Osteocyte (in vitro differentiated cells): ENCODE measurements around the gene BACH2. TPM values are rescaled to one million over a fixed set of nuclear protein-coding genes. Genes with fewer than 3 reads are reported as not detected.

Source experiments
- DNase-seq: peaks from one replicate; pipeline ENCODE4 v3.0.0; 2021; ENCODE audit warnings: mixed read lengths; ENCODE audit not compliant: unreplicated experiment; ENCODE audit errors: extremely low spot score
- H3K27ac Mint-ChIP-seq: one replicate; pipeline ENCODE4 v1.8.0; 2021; ENCODE audit warnings: mild to moderate bottlenecking, mixed read lengths; ENCODE audit not compliant: unreplicated experiment
- H3K27me3 Mint-ChIP-seq: one replicate; pipeline ENCODE4 v1.8.0; 2021; ENCODE audit warnings: mixed read lengths; ENCODE audit not compliant: unreplicated experiment
- H3K36me3 Mint-ChIP-seq: one replicate; pipeline ENCODE4 v1.8.0; 2021; ENCODE audit warnings: mixed read lengths; ENCODE audit not compliant: unreplicated experiment
- H3K4me1 Mint-ChIP-seq: one replicate; pipeline ENCODE4 v1.8.0; 2021; ENCODE audit warnings: mixed read lengths; ENCODE audit not compliant: unreplicated experiment
- H3K4me3 Mint-ChIP-seq: one replicate; pipeline ENCODE4 v1.8.0; 2021; ENCODE audit warnings: mild to moderate bottlenecking, moderate library complexity, mixed read lengths; ENCODE audit not compliant: unreplicated experiment
- H3K9me3 Mint-ChIP-seq: one replicate; pipeline ENCODE4 v1.8.0; 2021; ENCODE audit warnings: mixed read lengths; ENCODE audit not compliant: unreplicated experiment
- total RNA-seq: library from RNA; stranded (reverse); gene quantifications from 2 replicates; pipeline ENCODE4 v1.2.1, GENCODE V29; 2021
- TF ChIP-seq, protein P1 (sequence below): fragments of 200-600 bp; sonication (generic); IDR thresholded peaks from 2 replicates; pipeline ENCODE4 v1.5.0; 2021; ENCODE audit warnings: antibody characterized with exemption, mild to moderate bottlenecking, moderate library complexity

Gene BACH2
- total RNA-seq, 1 donor from 2014 or later, result 1.6 TPM

GRCh38 chr6:90162648-90163387 is 133.8 kb downstream of the BACH2 start:
- TF ChIP-seq, protein P1, sequence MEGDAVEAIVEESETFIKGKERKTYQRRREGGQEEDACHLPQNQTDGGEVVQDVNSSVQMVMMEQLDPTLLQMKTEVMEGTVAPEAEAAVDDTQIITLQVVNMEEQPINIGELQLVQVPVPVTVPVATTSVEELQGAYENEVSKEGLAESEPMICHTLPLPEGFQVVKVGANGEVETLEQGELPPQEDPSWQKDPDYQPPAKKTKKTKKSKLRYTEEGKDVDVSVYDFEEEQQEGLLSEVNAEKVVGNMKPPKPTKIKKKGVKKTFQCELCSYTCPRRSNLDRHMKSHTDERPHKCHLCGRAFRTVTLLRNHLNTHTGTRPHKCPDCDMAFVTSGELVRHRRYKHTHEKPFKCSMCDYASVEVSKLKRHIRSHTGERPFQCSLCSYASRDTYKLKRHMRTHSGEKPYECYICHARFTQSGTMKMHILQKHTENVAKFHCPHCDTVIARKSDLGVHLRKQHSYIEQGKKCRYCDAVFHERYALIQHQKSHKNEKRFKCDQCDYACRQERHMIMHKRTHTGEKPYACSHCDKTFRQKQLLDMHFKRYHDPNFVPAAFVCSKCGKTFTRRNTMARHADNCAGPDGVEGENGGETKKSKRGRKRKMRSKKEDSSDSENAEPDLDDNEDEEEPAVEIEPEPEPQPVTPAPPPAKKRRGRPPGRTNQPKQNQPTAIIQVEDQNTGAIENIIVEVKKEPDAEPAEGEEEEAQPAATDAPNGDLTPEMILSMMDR, result no peak
- H3K4me1 Mint-ChIP-seq, result no peaks in the 10 kb centered on the region

DNA sequence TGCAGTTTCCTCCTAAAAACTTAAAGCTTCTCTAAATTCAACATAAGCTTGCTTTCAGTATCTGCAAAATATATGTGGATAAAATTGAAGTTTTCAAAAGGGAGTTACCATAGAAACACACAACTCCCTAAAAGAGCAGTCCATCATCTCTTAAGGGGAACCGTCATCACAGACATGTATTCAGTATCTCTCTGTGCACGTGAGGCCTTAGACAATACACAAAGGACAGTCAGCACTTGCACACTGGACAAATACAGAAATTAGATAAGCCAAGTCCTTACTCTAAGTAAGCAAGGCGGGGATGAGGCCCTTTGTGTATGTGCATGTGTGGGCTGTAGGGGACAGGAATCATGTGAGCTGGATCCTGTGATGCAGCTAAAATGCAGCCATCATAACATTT is 136.6 kb downstream of the BACH2 start:
- H3K27ac Mint-ChIP-seq, result no peak overlapping the region
- TF ChIP-seq, protein P1, result no peak
- peaks cover 17% of the 10 kb centered on the region for H3K27me3 Mint-ChIP-seq
- H3K4me1 Mint-ChIP-seq, result no peaks in the 10 kb centered on the region
- no peaks in the 10 kb centered on the region for H3K9me3 Mint-ChIP-seq
- no peak overlapping the region for H3K4me3 Mint-ChIP-seq
- no peaks in the 10 kb centered on the region for H3K36me3 Mint-ChIP-seq
- no peak for DNase-seq

More at GRCh38 chr6:90162648-90163387, 133.8 kb downstream of the BACH2 start:
- H3K27me3 Mint-ChIP-seq, result peaks cover 8% of the 10 kb centered on the region
- no peaks in the 10 kb centered on the region for H3K36me3 Mint-ChIP-seq
- H3K27ac Mint-ChIP-seq, result no peak overlapping the region
- no peak overlapping the region for H3K4me3 Mint-ChIP-seq
- no peaks in the 10 kb centered on the region for H3K9me3 Mint-ChIP-seq
- no peak for DNase-seq

DNA sequence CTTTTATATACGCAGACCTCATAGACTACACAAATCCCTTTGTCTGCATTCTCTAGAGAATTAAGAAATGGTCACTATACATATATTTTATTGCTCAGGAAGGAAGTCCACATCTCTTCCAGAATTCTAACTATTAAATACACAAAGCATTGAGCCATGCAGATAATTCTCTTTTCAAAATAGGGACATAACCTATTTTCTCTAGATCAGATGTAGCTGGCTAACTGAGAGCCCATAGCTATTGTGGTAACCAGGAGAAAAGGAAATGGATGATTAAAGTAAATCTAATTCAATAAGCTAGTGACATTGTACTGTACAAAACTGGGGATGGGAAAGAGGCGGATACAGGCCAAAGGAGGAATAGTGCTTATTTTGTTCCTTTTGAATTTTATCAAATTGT is 137.2 kb downstream of the BACH2 start:
- DNase-seq, result no peak
- H3K27ac Mint-ChIP-seq, result no peak overlapping the region
- no peaks in the 10 kb centered on the region for H3K4me1 Mint-ChIP-seq
- H3K9me3 Mint-ChIP-seq, result no peaks in the 10 kb centered on the region
- H3K36me3 Mint-ChIP-seq, result no peaks in the 10 kb centered on the region
- H3K4me3 Mint-ChIP-seq, result no peak overlapping the region
- TF ChIP-seq, protein P1, result no peak
- peaks cover 20% of the 10 kb centered on the region for H3K27me3 Mint-ChIP-seq

GRCh38 chr6:90158936-90159335 is 137.7 kb downstream of the BACH2 start:
- TF ChIP-seq, protein P1, result no peak
- Mint-ChIP-seq H3K36me3 (no peaks in the 10 kb centered on the region), H3K9me3 (no peaks in the 10 kb centered on the region), H3K4me1 (no peaks in the 10 kb centered on the region), H3K27ac (no peak overlapping the region), H3K27me3 (peaks cover 20% of the 10 kb centered on the region), H3K4me3 (no peak overlapping the region)
- no peak for DNase-seq

DNA sequence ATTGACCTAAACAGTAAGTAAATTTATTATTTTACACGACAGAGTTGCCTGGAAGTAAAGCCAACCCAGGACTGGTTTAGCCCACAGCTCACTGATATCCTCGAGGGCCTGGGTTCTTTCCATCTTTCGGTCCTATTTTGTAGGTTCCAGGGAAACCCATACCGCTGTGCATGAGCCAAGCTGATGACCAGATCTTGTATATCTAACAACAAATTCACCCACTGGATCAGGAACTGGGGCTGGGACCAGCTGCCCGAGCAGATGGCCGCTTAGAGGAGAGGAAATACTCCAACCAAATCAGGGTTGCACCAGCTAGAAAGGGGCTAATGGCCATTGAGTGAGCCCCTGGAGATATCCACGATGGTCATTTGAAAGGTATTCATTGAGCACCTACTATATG is 139.2 kb downstream of the BACH2 start:
- Mint-ChIP-seq H3K4me1 (no peaks in the 10 kb centered on the region), H3K9me3 (no peaks in the 10 kb centered on the region), H3K4me3 (no peak overlapping the region), H3K36me3 (no peaks in the 10 kb centered on the region), H3K27ac (no peak overlapping the region), H3K27me3 (peaks cover 26% of the 10 kb centered on the region)
- no peak for DNase-seq
- TF ChIP-seq, protein P1, result no peak
